Colonic mucosa (tissue), 4 donors: ENCODE results near the gene ARHGEF37. TPM values are rescaled to one million over a fixed set of nuclear protein-coding genes. Genes with fewer than 3 reads are reported as not detected.

Experiments
- DNase-seq: peaks from one replicate; pipeline ENCODE4 v3.0.0-alpha.2; 2020
- H3K27ac ChIP-seq: fragments of 200-600 bp; one replicate; pipeline ENCODE4 v1.8.0; 2021
- H3K27me3 ChIP-seq: fragments of 200-600 bp; one replicate; pipeline ENCODE4 v1.8.0; 2021
- H3K36me3 ChIP-seq: fragments of 200-600 bp; one replicate; pipeline ENCODE4 v1.8.0; 2021
- H3K4me1 ChIP-seq: fragments of 200-600 bp; one replicate; pipeline ENCODE4 v1.8.0; 2021; ENCODE audit warnings: mild to moderate bottlenecking
- H3K4me3 ChIP-seq: fragments of 200-600 bp; one replicate; pipeline ENCODE4 v1.8.0; 2021
- H3K9ac ChIP-seq, 2 donors: one replicate each; pipeline ENCODE4 v1.7.0; 2013; ENCODE audit warnings: control low read depth in 2 of 2, low read depth in 2 of 2, low read length in 2 of 2
- H3K9me3 ChIP-seq: fragments of 200-600 bp; one replicate; pipeline ENCODE4 v1.8.0; 2021
- intact Hi-C: fragments of 100-400 bp; cut with DNase I; formaldehyde crosslinking; loops from one replicate; pipeline ENCODE4 v1.14.1; 2022
- total RNA-seq, 2 donors: library from RNA; stranded (reverse); fragmentation: NEBNext Ultra II Directional in 1 of 2; extraction: Animal tissue kit (Norgen Biotek cat#: 25700) in 1 of 2; gene quantifications; one replicate each; pipeline ENCODE4 v1.2.1, GENCODE V29; 2021
- TF ChIP-seq, protein P1 (sequence below): fragments of 200-600 bp; IDR thresholded peaks from one replicate; pipeline ENCODE4 v1.8.0; 2022; ENCODE audit warnings: antibody characterized with exemption, mild to moderate bottlenecking
- donor health status: healthy.
- donor health status: DM: no; HTN: no; CAD: no.
- donor health status: DM: no; HTN: no; CAD: no.

ARHGEF37 gene
- total RNA-seq, 2 donors from 2014 or later, result 11.9 to 15.7 TPM

GRCh38 chr5:149672701-149673476 lies 91.6 kb downstream of the ARHGEF37 start:
- Histone ChIP-seq H3K27ac (peak overlapping the region; percentile 7), H3K9me3 (no peaks in the 10 kb centered on the region), H3K27me3 (no peaks in the 10 kb centered on the region), H3K36me3 (no peaks in the 10 kb centered on the region), H3K4me3 (no peak overlapping the region), H3K4me1 (no peaks in the 10 kb centered on the region), H3K9ac (peak overlapping the region in 1 of 2 donors; percentile 38)
- no peak for DNase-seq
- TF ChIP-seq, protein P1, sequence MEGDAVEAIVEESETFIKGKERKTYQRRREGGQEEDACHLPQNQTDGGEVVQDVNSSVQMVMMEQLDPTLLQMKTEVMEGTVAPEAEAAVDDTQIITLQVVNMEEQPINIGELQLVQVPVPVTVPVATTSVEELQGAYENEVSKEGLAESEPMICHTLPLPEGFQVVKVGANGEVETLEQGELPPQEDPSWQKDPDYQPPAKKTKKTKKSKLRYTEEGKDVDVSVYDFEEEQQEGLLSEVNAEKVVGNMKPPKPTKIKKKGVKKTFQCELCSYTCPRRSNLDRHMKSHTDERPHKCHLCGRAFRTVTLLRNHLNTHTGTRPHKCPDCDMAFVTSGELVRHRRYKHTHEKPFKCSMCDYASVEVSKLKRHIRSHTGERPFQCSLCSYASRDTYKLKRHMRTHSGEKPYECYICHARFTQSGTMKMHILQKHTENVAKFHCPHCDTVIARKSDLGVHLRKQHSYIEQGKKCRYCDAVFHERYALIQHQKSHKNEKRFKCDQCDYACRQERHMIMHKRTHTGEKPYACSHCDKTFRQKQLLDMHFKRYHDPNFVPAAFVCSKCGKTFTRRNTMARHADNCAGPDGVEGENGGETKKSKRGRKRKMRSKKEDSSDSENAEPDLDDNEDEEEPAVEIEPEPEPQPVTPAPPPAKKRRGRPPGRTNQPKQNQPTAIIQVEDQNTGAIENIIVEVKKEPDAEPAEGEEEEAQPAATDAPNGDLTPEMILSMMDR, result no peak
- intact Hi-C loops, result no loop called here

- DNase-seq, result no peak
- Histone ChIP-seq H3K27me3 (no peaks in the 10 kb centered on the region), H3K36me3 (no peaks in the 10 kb centered on the region), H3K4me1 (no peaks in the 10 kb centered on the region), H3K9me3 (no peaks in the 10 kb centered on the region), H3K27ac (peak overlapping the region; percentile 89), H3K9ac (peak overlapping the region in 1 of 2 donors; percentile 58), H3K4me3 (no peak overlapping the region)
- TF ChIP-seq, protein P1, result no peak
- intact Hi-C loops, result loop anchor here (5.0 kb wide), 1 partner anchor 48 kb away; no protein-coding TSS in a partner anchor
These were observed 93.4 kb downstream of the ARHGEF37 start for GRCh38 chr5:149674686-149675085.

- TF ChIP-seq, protein P1, result no peak
- intact Hi-C loops, result loop anchor here (5.0 kb wide), 1 partner anchor 47 kb away; no protein-coding TSS in a partner anchor
- peak; percentile 94 for DNase-seq
- Histone ChIP-seq H3K9me3 (no peaks in the 10 kb centered on the region), H3K36me3 (no peaks in the 10 kb centered on the region), H3K4me3 (no peak overlapping the region), H3K27me3 (no peaks in the 10 kb centered on the region), H3K27ac (peak overlapping the region; percentile 89), H3K4me1 (no peaks in the 10 kb centered on the region), H3K9ac (peak overlapping the region in 1 of 2 donors; percentile 69)
These were observed 94.4 kb downstream of the ARHGEF37 start for GRCh38 chr5:149675610-149676201.

GRCh38 chr5:149677731-149678130 lies 96.4 kb downstream of the ARHGEF37 start:
- Histone ChIP-seq H3K9ac (no peak overlapping the region), H3K9me3 (no peaks in the 10 kb centered on the region), H3K27ac (no peak overlapping the region), H3K36me3 (no peaks in the 10 kb centered on the region), H3K4me3 (no peak overlapping the region), H3K4me1 (no peaks in the 10 kb centered on the region), H3K27me3 (no peaks in the 10 kb centered on the region)
- intact Hi-C loops, result loop anchor here (5.0 kb wide), 1 partner anchor 45 kb away; no protein-coding TSS in a partner anchor
- TF ChIP-seq, protein P1, result no peak
- DNase-seq, result no peak

DNA sequence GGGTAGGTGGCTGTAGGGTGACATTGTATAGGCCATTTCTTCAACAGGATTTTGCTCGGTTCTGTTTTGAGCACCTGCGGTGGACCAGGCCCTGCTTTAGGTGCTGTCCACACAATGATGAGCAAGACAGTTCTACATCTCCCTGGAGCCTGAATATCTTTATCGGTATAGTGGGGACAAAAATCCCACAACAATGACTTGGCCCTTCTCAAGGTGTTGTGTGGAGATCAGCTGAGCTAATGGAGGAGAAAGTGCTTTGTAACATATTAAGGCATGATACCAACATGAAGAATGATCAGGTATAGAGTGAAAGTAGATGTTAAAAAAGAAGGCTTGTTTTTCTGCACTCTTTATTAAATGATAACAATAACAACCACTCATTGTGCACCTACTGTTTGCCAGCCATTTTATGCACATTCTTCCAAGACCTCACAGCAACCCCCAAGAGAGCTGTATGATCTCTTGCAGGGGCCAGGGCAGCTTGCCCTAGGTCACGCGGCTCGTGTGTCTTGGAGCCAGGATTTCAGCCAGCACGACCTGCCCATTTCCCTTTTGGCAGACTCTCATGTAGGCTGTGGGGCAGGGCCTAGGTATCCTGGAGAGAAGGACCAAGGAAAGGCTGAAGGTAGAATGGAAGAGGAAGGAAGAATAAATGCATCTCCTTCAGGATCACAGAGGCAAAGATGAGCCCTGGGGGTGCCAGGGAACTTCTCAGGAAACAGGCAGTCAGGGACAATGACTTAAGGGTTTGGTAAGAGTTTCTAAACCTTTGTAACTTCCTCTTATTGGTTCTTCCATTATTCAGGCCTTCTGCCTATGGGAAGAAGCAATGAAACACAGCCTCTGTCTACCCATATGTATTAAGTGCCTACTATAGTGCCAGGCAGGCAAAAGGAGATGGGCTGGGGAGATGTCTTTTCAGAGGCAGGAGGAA lies 98.8 kb downstream of the ARHGEF37 start:
- intact Hi-C loops, result loop anchor here (5.0 kb wide), 1 partner anchor 42 kb away; no protein-coding TSS in a partner anchor
- TF ChIP-seq, protein P1, result no peak
- no peak overlapping the region for H3K4me3 ChIP-seq

More for the DNA sequence above, 98.8 kb downstream of the ARHGEF37 start:
- Histone ChIP-seq H3K9ac (no peak overlapping the region), H3K27me3 (no peaks in the 10 kb centered on the region), H3K4me1 (no peaks in the 10 kb centered on the region), H3K36me3 (no peaks in the 10 kb centered on the region), H3K9me3 (no peaks in the 10 kb centered on the region), H3K27ac (peak overlapping the region; percentile 31)
- no peak for DNase-seq
